Omental fat pad (tissue), 4 donors: ENCODE results near the gene ASCC1. TPM values are rescaled to one million over a fixed set of nuclear protein-coding genes. Genes with fewer than 3 reads are reported as not detected.

Source experiments
- ATAC-seq: fragments of 150-250 bp; one replicate; pipeline ENCODE4 v1.9.1; 2016; ENCODE audit warnings: mild to moderate bottlenecking, moderate library complexity; ENCODE audit not compliant: low FRiP score
- DNase-seq: peaks from one replicate; pipeline ENCODE4 v3.0.0-alpha.2; 2019; ENCODE audit warnings: low spot score
- CTCF ChIP-seq, 3 donors: fragments of 450-650 bp; IDR thresholded peaks; one replicate each; pipeline ENCODE4 v1.5.1; 2016 to 2017; ENCODE audit warnings: antibody characterized with exemption in 3 of 3, mild to moderate bottlenecking in 3 of 3, moderate library complexity in 2 of 3
- total RNA-seq, 4 donors: library from RNA; depleted of rRNA; stranded (reverse); fragments of >200 nt; gene quantifications; one replicate each; pipeline ENCODE4 v1.1.0, GENCODE V29; 2016

ASCC1 gene
- total RNA-seq, 4 donors from 2014 or later: 21.3 to 34.5 (median 26.3) TPM

GRCh38 chr10:72200883-72201282 is 15.2 kb downstream of the ASCC1 start:
- no peak for ATAC-seq
- TF ChIP-seq CTCF (IDR thresholded peaks at IDR 0.05): no peak

GRCh38 chr10:72194949-72195348 is 21.1 kb downstream of the ASCC1 start:
- DNase-seq (no peak), ATAC-seq (no peak)
- TF ChIP-seq CTCF (IDR thresholded peaks at IDR 0.05): no peak

More at GRCh38 chr10:72200883-72201282, 15.2 kb downstream of the ASCC1 start:
- DNase-seq: no peak

- TF ChIP-seq CTCF (IDR thresholded peaks at IDR 0.05): no peak
- no peak for ATAC-seq
- no peak for DNase-seq
Observed at GRCh38 chr10:72186982-72187330, 29.1 kb downstream of the ASCC1 start.

- DNase-seq (no peak), ATAC-seq (no peak)
- TF ChIP-seq CTCF (IDR thresholded peaks at IDR 0.05): no peak
Observed at GRCh38 chr10:72186258-72186981, 29.7 kb downstream of the ASCC1 start.

GRCh38 chr10:72184156-72184555 is 31.9 kb downstream of the ASCC1 start:
- no peak for TF ChIP-seq CTCF (IDR thresholded peaks at IDR 0.05)
- DNase-seq (no peak), ATAC-seq (no peak)

- no peak for DNase-seq
- no peak for ATAC-seq
- TF ChIP-seq CTCF (IDR thresholded peaks at IDR 0.05): no peak
Observed at GRCh38 chr10:72177454-72177853, 38.6 kb downstream of the ASCC1 start.

- no peak for DNase-seq
- ATAC-seq: no peak
- TF ChIP-seq CTCF (IDR thresholded peaks at IDR 0.05): no peak
Observed at GRCh38 chr10:72176701-72177100, 39.4 kb downstream of the ASCC1 start.
